Fibroblast of gingiva (primary cell): ENCODE measurements around the gene PCDHGA1.
"Not testable (repeated sequence)": the region's sequence is repeated elsewhere in the genome, so short reads cannot be mapped to it uniquely, and the experiment has no call there.

ENCODE experiments used
- DNase-seq: peaks from one replicate; pipeline ENCODE4 v3.0.0-alpha.2; 2011; ENCODE audit warnings: low read depth

PCDHGA1 gene

DNA sequence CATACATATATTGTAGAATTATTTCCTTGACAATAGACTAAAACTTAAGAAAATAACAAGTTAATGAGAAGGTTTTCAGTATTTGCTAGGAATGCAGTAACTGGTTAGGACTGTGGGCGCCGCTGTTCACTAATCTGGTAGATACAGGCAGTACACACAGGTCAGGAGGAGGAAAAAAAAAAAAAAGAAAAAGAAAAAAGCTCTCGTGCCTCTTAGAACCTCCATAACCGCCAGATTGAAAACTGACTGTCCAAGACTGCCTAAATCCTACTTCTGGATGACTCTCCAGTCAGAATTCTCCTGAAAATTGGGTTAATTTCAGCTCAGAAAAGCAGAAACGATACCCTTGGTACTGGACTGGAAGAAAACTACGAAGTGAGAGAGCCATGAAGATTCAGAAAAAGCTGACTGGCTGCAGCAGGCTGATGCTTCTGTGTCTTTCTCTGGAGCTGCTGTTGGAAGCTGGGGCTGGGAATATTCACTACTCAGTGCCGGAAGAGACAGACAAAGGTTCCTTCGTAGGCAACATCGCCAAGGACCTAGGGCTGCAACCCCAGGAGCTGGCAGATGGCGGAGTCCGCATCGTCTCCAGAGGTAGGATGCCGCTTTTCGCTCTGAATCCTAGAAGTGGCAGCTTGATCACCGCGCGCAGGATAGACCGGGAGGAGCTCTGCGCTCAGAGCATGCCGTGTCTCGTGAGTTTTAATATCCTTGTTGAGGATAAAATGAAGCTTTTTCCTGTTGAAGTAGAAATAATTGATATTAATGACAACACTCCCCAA, at the start of gene PCDHGA1:
TSS of gene PCDHGA1 (plus strand) at position 216 of the 782 bp plus-strand sequence.
- DNase-seq, result peak; percentile 49

DNA sequence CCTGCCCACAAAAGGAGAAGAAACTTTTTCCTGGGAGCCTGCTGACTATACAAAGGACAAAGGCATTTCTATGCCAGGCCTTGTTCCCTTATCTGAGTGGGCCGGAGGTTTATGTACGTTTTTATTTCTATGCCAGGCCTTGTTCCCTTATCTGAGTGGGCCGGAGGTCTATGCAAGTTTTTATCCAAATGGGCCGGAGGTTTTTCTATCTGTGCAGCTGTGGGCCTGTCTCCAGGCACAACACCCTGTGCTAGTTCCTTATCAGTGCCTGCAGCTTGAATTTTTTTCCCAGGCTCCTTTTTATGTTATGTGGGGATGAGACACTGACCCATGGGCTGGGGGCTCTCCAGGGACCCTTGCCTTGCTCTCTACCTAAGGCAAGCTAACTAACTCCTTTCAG, 31.9 kb upstream of the PCDHGA1 start:
- DNase-seq, result no peak

DNA sequence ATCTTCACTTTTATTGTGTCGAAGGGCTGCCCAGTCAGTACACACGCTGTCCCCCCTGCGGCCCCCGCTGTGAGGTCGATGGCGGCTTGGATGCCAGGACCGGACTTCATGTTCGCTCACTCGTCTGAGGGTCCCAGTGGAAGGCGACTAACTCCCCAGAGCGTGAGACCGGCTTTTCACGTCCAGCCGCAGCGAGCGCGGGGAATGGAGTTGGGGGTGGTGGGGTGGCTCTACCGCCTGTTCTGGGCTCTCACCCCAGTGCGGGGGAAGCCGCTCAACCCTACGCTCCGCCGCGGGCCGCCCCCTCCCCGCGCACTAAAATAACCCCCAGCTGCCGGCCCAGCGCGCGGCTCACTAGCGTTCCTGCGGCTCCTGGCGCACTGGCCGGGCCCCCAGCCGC, 26.6 kb upstream of the PCDHGA1 start, which contains the start of gene SLC25A2:
TSS of gene SLC25A2 (minus strand) at position 294 of the 400 bp plus-strand sequence. CDS start at position 110, 184 bp downstream.
- no peak for DNase-seq

DNA sequence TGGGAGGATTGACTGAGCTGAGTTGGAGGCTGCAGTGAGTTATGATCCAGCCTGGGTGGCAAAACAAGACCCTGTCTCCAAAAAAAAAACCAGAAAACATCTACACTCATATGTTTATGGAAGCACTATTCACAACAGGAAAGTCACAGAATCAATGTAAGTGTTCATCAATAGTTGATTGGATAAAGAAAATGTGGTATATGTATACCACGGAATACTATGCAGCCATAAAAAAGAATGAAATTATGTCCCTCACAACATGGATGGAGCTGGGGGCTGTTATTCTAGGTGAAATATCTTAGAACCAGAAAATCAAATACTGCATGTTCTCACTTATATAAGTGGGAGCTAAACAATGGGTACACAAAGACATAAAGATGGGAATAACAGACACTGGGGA, 23.7 kb upstream of the PCDHGA1 start:
- DNase-seq, result no peak

DNA sequence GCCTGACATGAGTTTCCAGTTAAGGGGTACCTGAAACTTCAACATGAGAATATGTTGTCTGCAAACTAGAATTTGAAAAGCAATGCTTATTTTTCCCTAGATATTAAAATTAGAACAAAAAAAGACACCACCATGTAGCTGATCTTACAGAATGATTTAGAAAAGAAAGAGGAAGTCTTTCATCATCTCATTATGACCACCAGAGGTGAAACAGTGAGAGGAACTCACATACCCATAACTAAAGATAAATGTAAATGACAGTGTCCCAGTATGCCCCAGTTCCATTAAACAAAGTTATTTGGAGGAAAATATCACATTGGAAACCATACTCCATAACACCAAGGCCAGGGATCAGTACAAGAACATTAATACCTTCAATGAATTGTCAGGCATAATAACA, 16.6 kb upstream of the PCDHGA1 start:
- no peak for DNase-seq

DNA sequence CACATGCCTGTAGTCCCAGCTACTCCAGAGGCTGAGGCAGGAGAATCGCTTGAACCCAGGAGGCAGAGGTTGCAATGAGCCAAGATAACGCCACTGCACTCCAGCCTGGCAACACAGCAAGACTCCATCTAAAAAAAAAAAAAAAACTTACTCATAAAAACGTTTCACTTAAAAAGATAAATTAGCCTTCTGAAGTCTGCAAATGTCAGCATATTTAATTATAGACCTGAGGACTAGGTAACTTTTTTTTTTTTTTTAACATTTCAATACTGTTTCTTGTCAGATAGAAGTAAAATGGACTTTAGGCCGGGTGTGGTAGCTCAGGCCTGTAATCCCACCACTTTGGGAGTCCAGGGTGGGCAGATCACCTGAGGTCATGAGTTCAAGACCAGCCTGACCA, 13.4 kb upstream of the PCDHGA1 start:
- not testable (repeated sequence) for DNase-seq

DNA sequence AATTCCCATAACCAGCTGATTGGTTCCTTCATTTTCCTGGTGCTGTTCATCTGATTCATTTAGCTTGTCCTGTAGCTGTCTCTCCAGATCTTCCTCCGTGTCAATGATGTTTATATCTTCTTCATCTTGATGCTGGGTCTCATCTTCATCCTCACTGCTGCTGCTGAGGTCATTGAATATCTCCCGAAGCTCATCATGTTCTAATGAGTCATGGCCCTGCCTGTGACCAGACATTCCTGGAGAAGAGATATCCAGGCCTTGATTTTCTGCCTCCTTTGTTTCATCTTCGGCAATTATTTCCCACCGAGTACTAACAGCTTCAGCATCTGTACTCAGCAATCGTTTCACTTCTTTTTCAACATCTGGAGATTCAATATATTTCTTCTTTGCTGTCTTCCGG, 11.1 kb upstream of the PCDHGA1 start:
- DNase-seq, result no peak

DNA sequence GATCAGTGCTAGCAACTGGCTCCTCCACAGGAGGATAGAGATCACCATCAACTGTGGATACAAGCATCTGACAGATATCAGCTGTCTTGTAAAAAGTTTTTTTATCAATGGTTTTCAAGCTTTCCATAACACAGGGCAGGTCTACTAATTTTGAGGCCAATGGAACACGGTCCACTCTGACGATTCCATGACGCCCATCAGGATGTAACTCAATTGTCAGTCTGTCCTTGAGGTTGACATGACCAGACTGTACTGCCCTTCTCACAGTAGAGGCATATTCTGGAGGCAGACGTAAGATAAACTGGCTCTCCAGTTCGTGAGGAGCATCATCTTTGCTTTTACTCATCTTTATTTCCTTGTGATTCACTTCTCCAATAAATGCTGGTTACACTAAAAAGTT, 10.6 kb upstream of the PCDHGA1 start:
- DNase-seq, result no peak

DNA sequence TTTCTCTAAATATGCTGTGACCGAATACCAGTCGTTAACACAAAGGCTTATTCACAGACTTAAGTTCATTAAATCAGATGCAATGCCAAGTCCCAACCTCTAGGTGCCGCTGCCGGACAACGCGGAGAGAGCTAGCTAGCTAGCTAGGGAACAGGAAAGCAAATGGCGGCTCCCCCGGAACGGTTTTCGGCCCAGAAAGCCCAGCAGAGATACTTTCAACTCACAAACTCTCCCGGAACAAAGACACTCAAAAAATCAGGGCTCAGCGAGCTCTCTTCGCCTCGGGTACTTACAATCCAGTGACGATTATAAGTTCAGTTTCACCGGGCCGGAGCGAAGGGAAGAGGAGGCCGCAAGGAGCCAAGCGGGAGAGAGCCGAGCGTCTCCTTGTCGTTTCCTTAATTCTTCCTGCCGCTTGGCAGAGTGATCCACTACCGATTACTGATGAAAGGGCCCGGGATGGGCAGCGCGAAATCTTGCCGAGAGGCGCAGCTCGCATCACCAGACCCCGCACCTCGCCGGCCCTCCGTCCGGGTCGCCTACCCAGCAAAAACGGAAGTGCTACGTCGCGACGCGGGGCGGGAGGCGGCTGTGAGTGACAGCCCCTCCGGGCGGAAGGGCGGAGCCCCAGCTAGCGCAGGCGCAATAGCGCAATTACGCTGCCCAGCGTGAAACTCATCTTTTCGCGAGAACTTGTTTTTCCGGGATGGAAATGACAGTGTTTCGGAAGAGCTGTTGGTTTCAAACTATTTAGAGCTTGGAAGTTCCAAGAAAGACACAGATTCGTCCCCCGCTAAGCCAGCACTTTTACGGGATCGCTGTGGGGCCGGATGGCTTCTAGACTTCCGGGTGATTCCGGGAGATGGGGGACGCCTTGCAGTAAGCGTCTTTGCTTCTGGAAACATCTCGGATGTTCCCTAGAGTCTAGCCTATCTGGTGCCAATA, 9.8 kb upstream of the PCDHGA1 start, which contains the start of gene TAF7:
TSS of gene TAF7 (minus strand) at position 560 of the 945 bp plus-strand sequence. CDS start 740 bp downstream, outside the sequence.
- peak; percentile 92 for DNase-seq

DNA sequence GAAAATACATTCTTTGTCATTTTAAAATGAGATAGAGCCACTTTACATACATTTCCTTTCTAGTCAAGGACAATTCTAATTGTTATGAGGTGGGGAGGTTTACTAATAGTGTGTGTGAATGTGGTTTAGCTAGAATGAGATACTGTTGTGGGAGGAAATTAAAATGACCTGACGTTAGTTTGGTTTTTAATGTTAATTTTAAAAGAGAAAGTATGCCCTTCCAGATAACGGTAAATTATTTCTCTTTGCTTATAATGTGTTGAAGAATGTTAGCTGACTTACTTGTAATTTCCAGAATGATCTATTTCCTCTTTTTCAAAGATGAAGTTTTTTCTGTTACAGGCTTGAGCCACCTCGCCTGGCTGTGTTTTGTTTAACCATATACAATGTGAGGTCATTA, 8.1 kb upstream of the PCDHGA1 start:
- DNase-seq, result no peak

DNA sequence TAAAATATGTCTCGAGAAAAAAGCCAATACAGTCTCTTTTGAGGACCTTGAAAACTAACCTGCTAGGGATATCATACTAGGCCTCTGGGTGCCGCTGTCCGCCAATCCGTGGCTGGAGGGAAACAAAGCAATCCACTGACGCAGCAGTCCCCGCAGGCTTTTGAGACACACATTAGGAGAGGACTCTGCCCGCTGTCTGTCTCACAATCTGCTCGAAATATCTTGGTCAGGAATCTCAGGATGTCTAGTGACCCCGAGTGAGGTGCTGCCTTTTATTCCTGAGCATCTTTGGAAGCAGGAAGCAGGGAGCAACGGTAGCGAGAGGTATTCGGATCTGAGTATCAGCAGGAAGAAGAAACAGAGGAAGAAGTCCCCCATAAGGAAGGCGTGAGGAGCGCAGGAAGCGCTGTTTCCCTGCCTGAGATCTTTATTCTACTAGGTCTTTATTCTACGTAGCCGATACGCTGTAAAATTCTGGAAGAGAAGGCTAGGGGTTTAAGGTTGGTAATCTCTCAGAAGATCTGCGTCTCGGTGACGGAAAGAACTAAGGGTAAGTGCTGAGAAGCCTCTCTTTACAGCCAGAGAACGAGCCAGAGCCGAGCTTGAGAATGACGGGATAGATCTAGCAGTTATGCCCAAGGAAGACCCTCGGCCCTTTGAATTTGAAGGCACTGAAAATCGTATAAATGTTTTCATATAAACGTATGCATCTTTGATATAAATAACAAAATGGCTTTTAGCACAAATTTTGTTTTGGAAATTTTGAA, 4.0 kb upstream of the PCDHGA1 start:
- peak; percentile 70 for DNase-seq

DNA sequence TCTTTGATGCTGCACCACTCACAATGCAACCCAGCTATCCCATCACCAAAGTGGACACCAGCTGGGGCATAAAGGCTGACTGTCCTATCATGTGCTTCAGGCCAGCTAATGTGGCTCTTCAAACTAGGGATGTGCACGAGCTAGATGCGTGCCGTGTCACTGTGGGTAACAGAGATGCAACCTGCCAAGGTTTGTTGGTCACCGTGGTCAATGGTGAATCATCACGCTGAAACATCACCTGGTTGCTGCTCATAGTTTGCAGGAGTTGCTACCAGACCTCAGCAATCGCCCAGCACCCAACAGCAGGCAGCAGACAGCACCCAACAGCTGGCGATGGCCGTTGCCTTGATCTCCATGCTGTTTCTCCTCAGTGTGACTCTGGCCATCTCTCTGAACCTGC, 2.1 kb upstream of the PCDHGA1 start:
- no peak for DNase-seq

DNA sequence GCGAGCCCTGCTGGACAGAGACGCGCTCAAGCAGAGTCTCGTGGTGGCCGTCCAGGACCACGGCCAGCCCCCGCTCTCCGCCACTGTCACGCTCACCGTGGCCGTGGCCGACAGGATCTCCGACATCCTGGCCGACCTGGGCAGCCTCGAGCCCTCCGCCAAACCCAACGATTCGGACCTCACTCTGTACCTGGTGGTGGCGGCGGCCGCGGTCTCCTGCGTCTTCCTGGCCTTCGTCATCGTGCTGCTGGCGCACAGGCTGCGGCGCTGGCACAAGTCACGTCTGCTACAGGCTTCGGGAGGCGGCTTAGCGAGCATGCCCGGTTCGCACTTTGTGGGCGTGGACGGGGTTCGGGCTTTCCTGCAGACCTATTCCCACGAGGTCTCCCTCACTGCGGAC, 2.3 kb downstream of the PCDHGA1 start:
- not testable (repeated sequence) for DNase-seq

DNA sequence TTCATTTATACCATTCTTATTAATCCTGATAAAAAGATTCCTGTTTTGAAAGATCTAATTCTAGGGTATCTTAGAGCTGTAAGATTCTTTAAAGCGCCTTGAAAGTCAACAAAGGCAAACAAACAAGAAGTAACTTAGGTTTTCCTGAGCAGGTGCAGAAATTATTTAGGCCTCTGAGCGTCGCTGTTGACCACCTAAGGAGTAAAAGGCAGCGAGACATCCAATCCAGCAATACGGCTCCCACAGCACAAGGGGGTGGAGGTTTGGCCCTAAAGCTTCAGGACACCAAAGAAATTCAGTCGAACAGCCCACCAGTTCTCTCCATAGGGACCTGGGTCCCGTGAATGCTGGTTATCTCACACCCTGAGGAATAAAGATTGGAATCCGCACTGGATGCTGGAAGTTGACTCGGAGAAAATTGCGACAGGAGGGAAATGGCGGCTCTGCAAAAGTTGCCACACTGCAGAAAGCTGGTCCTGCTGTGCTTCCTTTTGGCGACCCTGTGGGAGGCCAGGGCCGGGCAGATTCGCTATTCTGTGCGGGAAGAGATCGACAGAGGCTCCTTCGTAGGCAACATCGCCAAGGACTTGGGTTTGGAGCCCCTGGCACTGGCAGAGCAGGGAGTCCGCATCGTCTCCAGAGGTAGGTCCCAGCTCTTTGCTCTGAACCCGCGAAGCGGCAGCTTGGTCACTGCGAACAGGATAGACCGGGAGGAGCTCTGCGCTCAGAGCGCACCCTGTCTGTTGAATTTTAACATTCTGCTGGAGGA, 8.4 kb downstream of the PCDHGA1 start, which contains the start of gene PCDHGA2:
TSS of gene PCDHGA2 (plus strand) at position 223 of the 769 bp plus-strand sequence.
- DNase-seq, result peak; percentile 29

DNA sequence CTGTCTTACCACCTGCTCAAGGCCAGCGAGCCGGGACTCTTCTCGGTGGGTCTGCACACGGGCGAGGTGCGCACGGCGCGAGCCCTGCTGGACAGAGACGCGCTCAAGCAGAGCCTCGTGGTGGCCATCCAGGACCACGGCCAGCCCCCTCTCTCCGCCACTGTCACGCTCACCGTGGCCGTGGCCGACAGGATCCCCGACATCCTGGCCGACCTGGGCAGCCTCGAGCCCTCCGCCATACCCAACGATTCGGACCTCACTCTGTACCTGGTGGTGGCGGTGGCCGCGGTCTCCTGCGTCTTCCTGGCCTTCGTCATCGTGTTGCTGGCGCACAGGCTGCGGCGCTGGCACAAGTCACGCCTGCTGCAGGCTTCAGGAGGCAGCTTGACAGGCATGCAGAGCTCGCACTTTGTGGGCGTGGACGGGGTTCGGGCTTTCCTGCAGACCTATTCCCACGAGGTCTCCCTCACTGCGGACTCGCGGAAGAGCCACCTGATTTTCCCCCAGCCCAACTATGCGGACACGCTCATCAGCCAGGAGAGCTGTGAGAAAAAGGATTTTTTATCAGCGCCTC, 10.6 kb downstream of the PCDHGA1 start:
- not testable (repeated sequence) for DNase-seq

DNA sequence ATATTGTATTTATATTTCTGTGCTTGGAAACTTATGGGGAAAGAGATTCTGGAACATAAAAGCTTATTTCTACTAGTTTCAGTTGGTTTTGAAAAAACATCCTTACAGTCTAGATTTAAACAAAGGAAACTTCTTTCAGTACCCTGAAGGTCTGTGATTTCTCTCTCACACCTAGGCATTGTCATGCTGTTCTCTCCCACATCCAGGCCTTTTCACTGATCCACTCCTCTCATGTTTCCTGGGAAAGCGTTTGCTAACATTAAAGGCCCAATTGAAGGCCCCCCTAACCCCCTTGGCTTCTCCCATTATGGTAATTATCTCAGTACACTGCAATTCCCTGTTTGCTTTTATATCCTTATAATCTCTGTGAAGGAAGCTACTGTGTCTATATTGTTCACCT, 12.5 kb downstream of the PCDHGA1 start:
- no peak for DNase-seq

DNA sequence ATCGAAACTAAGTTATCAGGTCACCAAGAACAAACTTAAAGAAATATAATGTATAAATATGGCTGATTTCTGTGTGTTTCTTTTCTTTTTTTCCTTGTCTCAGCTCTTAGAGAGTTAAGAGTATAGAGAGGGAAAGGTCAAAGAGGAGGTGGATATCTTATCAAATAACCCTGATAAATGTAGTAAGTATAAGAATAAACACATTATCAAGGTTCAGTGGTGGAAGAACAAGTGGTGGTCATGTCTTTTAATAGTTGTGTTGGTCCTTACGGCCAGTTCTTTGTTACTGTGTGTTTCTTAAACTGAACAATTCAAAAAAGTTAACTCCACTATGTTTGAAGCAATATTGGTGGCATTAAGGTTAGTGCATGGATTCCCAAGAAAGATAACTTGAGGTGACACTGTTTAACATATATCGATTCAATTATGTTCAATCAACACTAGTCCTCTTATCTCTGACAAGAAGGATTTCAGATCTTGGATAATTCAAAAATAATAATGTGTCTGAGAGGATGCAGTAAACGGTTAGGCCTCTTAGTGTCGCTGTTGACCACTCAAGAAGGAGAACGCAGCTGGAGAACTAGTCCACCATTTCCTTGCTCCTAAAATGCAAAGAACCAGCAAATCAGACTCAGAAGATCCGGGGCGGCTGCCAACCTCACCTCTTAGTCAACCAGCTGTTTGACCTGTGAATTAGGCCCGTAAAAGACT, 13.1 kb downstream of the PCDHGA1 start, which contains the start of gene PCDHGA3:
TSS of gene PCDHGA3 (plus strand) at position 588 of the 711 bp plus-strand sequence. CDS start 205 bp downstream, outside the sequence.
- peak; percentile 36 for DNase-seq

DNA sequence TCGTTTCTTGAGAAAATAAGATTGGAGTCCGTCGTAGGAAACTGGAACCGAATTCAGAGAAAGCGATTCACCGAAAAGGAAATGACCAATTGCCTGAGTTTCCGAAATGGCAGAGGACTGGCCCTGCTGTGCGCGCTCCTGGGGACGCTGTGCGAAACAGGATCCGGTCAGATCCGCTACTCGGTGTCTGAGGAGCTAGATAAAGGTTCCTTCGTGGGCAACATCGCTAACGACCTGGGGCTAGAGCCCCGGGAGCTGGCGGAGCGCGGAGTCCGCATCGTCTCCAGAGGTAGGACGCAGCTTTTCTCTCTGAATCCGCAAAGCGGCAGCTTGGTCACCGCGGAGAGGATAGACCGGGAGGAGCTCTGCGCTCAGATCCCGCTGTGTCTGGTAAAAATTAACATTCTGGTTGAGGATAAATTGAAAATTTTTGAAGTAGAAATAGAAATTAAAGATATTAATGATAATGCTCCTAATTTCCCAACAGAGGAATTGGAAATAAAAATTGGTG, 13.7 kb downstream of the PCDHGA1 start:
- DNase-seq, result no peak

DNA sequence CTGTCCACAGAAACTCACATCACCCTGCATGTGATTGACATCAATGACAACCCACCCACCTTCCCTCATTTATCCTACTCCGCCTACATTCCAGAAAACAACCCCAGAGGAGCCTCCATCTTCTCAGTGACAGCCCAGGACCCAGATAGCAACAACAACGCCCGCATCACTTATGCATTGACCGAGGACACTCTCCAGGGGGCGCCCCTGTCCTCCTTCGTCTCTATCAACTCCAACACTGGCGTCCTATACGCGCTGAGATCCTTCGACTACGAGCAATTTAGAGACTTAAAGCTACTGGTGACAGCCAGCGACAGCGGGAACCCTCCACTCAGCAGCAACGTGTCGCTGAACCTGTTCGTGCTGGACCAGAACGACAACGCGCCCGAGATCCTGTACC, 15.0 kb downstream of the PCDHGA1 start:
- DNase-seq, result no peak

DNA sequence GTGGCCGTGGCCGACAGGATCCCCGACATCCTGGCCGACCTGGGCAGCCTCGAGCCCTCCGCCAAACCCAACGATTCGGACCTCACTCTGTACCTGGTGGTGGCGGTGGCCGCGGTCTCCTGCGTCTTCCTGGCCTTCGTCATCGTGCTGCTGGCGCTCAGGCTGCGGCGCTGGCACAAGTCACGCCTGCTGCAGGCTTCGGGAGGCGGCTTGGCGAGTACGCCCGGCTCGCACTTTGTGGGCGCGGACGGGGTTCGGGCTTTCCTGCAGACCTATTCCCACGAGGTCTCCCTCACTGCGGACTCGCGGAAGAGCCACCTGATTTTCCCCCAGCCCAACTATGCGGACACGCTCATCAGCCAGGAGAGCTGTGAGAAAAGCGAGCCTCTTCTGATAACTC, 15.7 kb downstream of the PCDHGA1 start:
- DNase-seq, result not testable (repeated sequence)
